Right atrium auricular region (tissue), 2 donors: Measurements from ENCODE around the gene FGFBP1. TPM values are rescaled to one million over a fixed set of nuclear protein-coding genes. Genes with fewer than 3 reads are reported as not detected.

Source experiments
- DNase-seq: peaks from one replicate; pipeline ENCODE4 v3.0.0-alpha.2; 2019; ENCODE audit warnings: low spot score
- H3K27ac ChIP-seq, 2 donors: fragments of 200-600 bp; sonication (generic); 1 replicate in 1 of 2; 2 replicates in 1 of 2; pipeline ENCODE4 v1.5.1; 2016 to 2019
- H3K27me3 ChIP-seq, 2 donors: fragments of 200-600 bp; sonication (generic); one replicate each; pipeline versions ENCODE4 v1.5.1 to v1.6.0; 2017 to 2019
- H3K36me3 ChIP-seq: fragments of 200-600 bp; sonication (generic); one replicate; pipeline ENCODE4 v1.5.1; 2016
- H3K4me1 ChIP-seq, 2 donors: fragments of 200-600 bp; sonication (generic); one replicate each; pipeline versions ENCODE4 v1.5.1 to v1.6.0; 2017 to 2019
- H3K4me3 ChIP-seq, 2 donors: fragments of 200-600 bp; sonication (generic); 1 replicate in 1 of 2; 2 replicates in 1 of 2; pipeline ENCODE4 v1.5.1; 2017 to 2019; ENCODE audit warnings: mild to moderate bottlenecking in 1 of 2, moderate library complexity in 1 of 2
- H3K9me3 ChIP-seq, 2 donors: fragments of 200-600 bp; sonication (generic); one replicate each; pipeline ENCODE4 v1.5.1; 2019
- total RNA-seq, 2 donors: library from RNA; depleted of rRNA; stranded (reverse); fragments of >200 nt; gene quantifications; one replicate each; pipeline ENCODE4 v1.1.0, GENCODE V29; 2016
- TF ChIP-seq, protein P1 (sequence below), 2 donors: fragments of 200-600 bp; sonication (generic); IDR thresholded peaks; one replicate each; pipeline ENCODE4 v1.5.1; 2019; ENCODE audit warnings: antibody characterized with exemption in 2 of 2

Gene FGFBP1
- total RNA-seq, 2 donors from 2014 or later = 0.94 TPM; not detected in 1

DNA sequence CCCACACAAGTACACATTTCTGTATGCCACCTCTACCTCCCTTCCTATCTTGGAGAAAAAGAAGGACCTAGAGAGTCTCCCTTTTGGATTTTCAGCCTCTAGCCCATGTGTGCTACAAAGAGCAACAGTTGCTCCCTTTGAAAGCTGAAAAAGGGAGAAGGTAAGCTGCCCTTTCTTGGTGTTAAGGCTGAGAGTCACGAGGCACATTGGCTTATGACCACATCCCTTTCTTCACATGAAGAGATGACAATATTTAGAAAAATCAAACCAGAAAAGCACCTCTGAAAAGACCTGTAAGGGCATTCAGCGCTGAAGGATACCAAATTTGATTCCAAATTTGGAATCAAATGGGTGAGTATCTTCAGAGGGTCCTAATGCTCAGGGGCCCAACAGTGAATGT is 6.4 kb upstream of the FGFBP1 start:
- H3K4me1 ChIP-seq = no peaks in the 10 kb centered on the region
- no peak overlapping the region for H3K4me3 ChIP-seq
- H3K36me3 ChIP-seq = no peaks in the 10 kb centered on the region
- no peak for DNase-seq
- H3K27me3 ChIP-seq = no peaks in the 10 kb centered on the region
- TF ChIP-seq, protein P1, sequence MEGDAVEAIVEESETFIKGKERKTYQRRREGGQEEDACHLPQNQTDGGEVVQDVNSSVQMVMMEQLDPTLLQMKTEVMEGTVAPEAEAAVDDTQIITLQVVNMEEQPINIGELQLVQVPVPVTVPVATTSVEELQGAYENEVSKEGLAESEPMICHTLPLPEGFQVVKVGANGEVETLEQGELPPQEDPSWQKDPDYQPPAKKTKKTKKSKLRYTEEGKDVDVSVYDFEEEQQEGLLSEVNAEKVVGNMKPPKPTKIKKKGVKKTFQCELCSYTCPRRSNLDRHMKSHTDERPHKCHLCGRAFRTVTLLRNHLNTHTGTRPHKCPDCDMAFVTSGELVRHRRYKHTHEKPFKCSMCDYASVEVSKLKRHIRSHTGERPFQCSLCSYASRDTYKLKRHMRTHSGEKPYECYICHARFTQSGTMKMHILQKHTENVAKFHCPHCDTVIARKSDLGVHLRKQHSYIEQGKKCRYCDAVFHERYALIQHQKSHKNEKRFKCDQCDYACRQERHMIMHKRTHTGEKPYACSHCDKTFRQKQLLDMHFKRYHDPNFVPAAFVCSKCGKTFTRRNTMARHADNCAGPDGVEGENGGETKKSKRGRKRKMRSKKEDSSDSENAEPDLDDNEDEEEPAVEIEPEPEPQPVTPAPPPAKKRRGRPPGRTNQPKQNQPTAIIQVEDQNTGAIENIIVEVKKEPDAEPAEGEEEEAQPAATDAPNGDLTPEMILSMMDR (IDR thresholded peaks at IDR 0.05) = no peak
- no peak overlapping the region for H3K27ac ChIP-seq
- H3K9me3 ChIP-seq = no peaks in the 10 kb centered on the region

DNA sequence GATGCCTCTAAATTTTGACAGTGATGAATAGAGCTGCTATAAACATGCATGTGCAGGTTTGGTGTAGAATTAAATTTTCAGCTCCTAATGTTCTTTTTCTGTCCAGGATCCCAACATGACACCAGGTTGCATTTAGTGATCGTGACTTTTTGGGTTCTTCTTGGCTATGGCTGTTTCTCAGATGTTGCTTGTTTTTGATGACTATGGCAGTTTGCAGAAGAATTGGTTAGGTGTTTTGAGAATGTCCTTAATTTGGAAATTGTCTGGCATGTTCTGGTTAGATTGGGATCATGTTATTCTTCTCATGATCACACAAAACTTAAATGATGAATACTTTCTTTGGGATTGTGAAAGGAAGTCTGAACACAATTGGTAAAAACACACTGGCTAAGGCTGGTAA is 3.7 kb upstream of the FGFBP1 start:
- no peaks in the 10 kb centered on the region for H3K9me3 ChIP-seq
- H3K36me3 ChIP-seq = no peaks in the 10 kb centered on the region
- H3K4me3 ChIP-seq = no peak overlapping the region
- H3K4me1 ChIP-seq = no peaks in the 10 kb centered on the region
- no peak overlapping the region for H3K27ac ChIP-seq
- no peak for DNase-seq
- TF ChIP-seq, protein P1 (IDR thresholded peaks at IDR 0.05) = no peak
- H3K27me3 ChIP-seq = no peaks in the 10 kb centered on the region

DNA sequence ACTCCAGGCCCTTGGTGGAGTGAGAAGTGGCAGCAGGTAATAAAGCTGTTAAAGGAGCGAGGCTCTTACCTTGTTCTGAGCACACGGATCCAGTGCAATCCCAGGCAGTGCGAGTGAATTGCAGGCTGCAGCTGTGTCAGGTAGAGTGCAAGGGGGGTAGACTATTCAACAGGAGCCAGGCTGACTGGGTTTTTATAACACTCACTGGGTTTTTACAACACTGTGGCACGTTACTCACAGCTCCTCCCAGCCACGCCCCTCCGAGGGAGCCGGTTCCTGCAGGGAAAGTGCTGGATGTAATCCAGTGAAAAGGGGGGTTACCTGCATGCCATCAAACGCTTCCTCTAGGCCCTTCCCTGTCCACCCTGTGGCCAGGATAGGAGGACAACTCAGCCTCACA is 358 bp downstream of the FGFBP1 start:
- Histone ChIP-seq H3K9me3 (no peaks in the 10 kb centered on the region), H3K27ac (no peak overlapping the region), H3K4me1 (no peaks in the 10 kb centered on the region), H3K4me3 (no peak overlapping the region), H3K27me3 (no peaks in the 10 kb centered on the region), H3K36me3 (no peaks in the 10 kb centered on the region)
- TF ChIP-seq, protein P1 (IDR thresholded peaks at IDR 0.05) = no peak
- no peak for DNase-seq

DNA sequence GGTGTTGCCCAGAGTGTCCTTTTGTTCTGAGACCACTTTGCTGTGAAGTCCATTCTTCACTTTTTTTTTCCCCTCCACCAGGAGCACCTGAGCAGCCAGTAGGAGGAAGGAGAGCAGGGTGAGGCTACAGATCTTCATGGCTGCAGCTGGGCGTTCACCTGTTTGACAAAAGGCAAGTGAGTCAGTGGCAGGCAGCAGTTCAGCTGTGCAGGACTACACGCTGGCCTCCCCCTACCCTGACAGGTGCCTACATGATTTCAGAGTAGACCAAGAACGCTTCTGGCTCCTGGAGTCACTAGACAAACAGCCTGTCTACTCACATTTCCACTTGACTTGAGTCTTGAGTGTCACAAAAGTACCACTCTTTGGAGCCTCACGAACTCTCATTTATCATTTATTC is 2.0 kb downstream of the FGFBP1 start:
- Histone ChIP-seq H3K36me3 (no peaks in the 10 kb centered on the region), H3K27me3 (no peaks in the 10 kb centered on the region), H3K4me1 (no peaks in the 10 kb centered on the region), H3K4me3 (no peak overlapping the region), H3K9me3 (no peaks in the 10 kb centered on the region), H3K27ac (no peak overlapping the region)
- no peak for DNase-seq
- TF ChIP-seq, protein P1 (IDR thresholded peaks at IDR 0.05) = no peak

- DNase-seq = no peak
- H3K36me3 ChIP-seq = no peaks in the 10 kb centered on the region
- TF ChIP-seq, protein P1 (IDR thresholded peaks at IDR 0.05) = no peak
- H3K27ac ChIP-seq = no peak overlapping the region
- no peaks in the 10 kb centered on the region for H3K9me3 ChIP-seq
- no peak overlapping the region for H3K4me3 ChIP-seq
- no peaks in the 10 kb centered on the region for H3K4me1 ChIP-seq
- no peaks in the 10 kb centered on the region for H3K27me3 ChIP-seq
These were observed 2.8 kb downstream of the FGFBP1 start for GRCh38 chr4:15935504-15936402.
